H9 (cell line): Measurements from ENCODE around the gene BPIFB1. TPM values are rescaled to one million over a fixed set of nuclear protein-coding genes. Genes with fewer than 3 reads are reported as not detected.

ENCODE experiments used
- DNase-seq: peaks from one replicate; pipeline ENCODE4 v3.0.0-alpha.2; 2017
- H2AFZ ChIP-seq: one replicate; pipeline ENCODE4 v1.6.1; 2013; ENCODE audit warnings: mild to moderate bottlenecking, low read length, control low read depth, moderate library complexity
- H2AK5ac ChIP-seq: 2 replicates; pipeline ENCODE4 v1.6.1; 2013; ENCODE audit warnings: low read length, control low read depth, mixed read lengths; ENCODE audit not compliant: insufficient read length
- H2BK120ac ChIP-seq: one replicate; pipeline ENCODE4 v1.6.1; 2013; ENCODE audit warnings: low read depth, mild to moderate bottlenecking, low read length, control low read depth, inconsistent platforms; ENCODE audit not compliant: poor library complexity, severe bottlenecking
- H2BK12ac ChIP-seq: 2 replicates; pipeline ENCODE4 v1.6.1; 2013; ENCODE audit warnings: low read length, control low read depth, mixed read lengths, low read depth; ENCODE audit not compliant: insufficient read length
- H2BK15ac ChIP-seq: 2 replicates; pipeline ENCODE4 v1.6.1; 2013; ENCODE audit warnings: low read depth, low read length, control low read depth
- H2BK20ac ChIP-seq: one replicate; pipeline ENCODE4 v1.6.1; 2013; ENCODE audit warnings: low read depth, mild to moderate bottlenecking, low read length, control low read depth, inconsistent platforms; ENCODE audit not compliant: poor library complexity, severe bottlenecking
- H2BK5ac ChIP-seq: 2 replicates; pipeline ENCODE4 v1.6.1; 2013; ENCODE audit warnings: low read length, control low read depth, mixed read lengths; ENCODE audit not compliant: insufficient read length
- H3K14ac ChIP-seq: 2 replicates; pipeline ENCODE4 v1.6.1; 2013; ENCODE audit warnings: low read length, control low read depth; ENCODE audit not compliant: insufficient read depth
- H3K18ac ChIP-seq: 2 replicates; pipeline ENCODE4 v1.6.1; 2013; ENCODE audit warnings: low read depth, mild to moderate bottlenecking, mixed read lengths, low read length, control low read depth; ENCODE audit not compliant: insufficient read length
- H3K23ac ChIP-seq: 2 replicates; pipeline ENCODE4 v1.6.1; 2013; ENCODE audit warnings: low read length, control low read depth, mixed read lengths, low read depth; ENCODE audit not compliant: insufficient read length
- H3K23me2 ChIP-seq: 2 replicates; pipeline ENCODE4 v1.6.1; 2013; ENCODE audit warnings: low read depth, mild to moderate bottlenecking, mixed read lengths, low read length, control low read depth; ENCODE audit not compliant: insufficient read length, poor library complexity, severe bottlenecking
- H3K27ac ChIP-seq: 2 replicates; pipeline ENCODE4 v1.5.1; 2013; ENCODE audit warnings: low read length, control low read depth, mixed read lengths, low read depth; ENCODE audit not compliant: insufficient read length
- H3K27me3 ChIP-seq: 2 replicates; pipeline ENCODE4 v1.6.1; 2013; ENCODE audit warnings: low read length, control low read depth, inconsistent platforms; ENCODE audit not compliant: insufficient read depth
- H3K4ac ChIP-seq: 2 replicates; pipeline ENCODE4 v1.6.1; 2013; ENCODE audit warnings: low read depth, mild to moderate bottlenecking, control low read depth, inconsistent platforms, low read length, moderate library complexity
- H3K4me1 ChIP-seq: 2 replicates; pipeline ENCODE4 v1.6.1; 2013; ENCODE audit warnings: low read length, control low read depth, inconsistent platforms; ENCODE audit not compliant: insufficient read depth
- H3K4me2 ChIP-seq: 2 replicates; pipeline ENCODE4 v1.6.1; 2013; ENCODE audit warnings: low read length, control low read depth, mixed read lengths; ENCODE audit not compliant: insufficient read length, insufficient read depth
- H3K56ac ChIP-seq: 2 replicates; pipeline ENCODE4 v1.6.1; 2013; ENCODE audit warnings: low read depth, mild to moderate bottlenecking, mixed read lengths, low read length, control low read depth; ENCODE audit not compliant: insufficient read length
- H3K79me1 ChIP-seq: 2 replicates; pipeline ENCODE4 v1.6.1; 2013; ENCODE audit warnings: low read depth, mild to moderate bottlenecking, moderate library complexity, low read length, control low read depth, inconsistent platforms; ENCODE audit not compliant: insufficient read depth, poor library complexity, severe bottlenecking
- H3K79me2 ChIP-seq: 2 replicates; pipeline ENCODE4 v1.6.1; 2013; ENCODE audit warnings: low read length, control low read depth, inconsistent platforms; ENCODE audit not compliant: insufficient read depth
- H3K9ac ChIP-seq: 2 replicates; pipeline ENCODE4 v1.6.1; 2013; ENCODE audit warnings: low read length, control low read depth, mixed read lengths; ENCODE audit not compliant: insufficient read length; ENCODE audit errors: extremely low read depth
- H3K9me3 ChIP-seq: one replicate; pipeline ENCODE4 v1.6.1; 2013; ENCODE audit warnings: low read depth, low read length, inconsistent platforms; ENCODE audit not compliant: control insufficient read depth
- H3T11ph ChIP-seq: one replicate; pipeline ENCODE4 v1.6.1; 2013; ENCODE audit warnings: mild to moderate bottlenecking, low read length, control low read depth, inconsistent platforms
- H4K20me1 ChIP-seq: one replicate; pipeline ENCODE4 v1.6.1; 2013; ENCODE audit not compliant: control insufficient read depth, insufficient read length, insufficient read depth
- H4K5ac ChIP-seq: 2 replicates; pipeline ENCODE4 v1.6.1; 2013; ENCODE audit warnings: low read depth, mild to moderate bottlenecking, mixed read lengths, low read length, control low read depth; ENCODE audit not compliant: insufficient read length
- H4K8ac ChIP-seq: replicated peaks from 2 replicates; pipeline ENCODE4 v1.6.1; 2013; ENCODE audit warnings: low read length, control low read depth, mixed read lengths, low read depth; ENCODE audit not compliant: insufficient read length
- H4K91ac ChIP-seq: 2 replicates; pipeline ENCODE4 v1.6.1; 2013; ENCODE audit warnings: low read depth, mild to moderate bottlenecking, moderate library complexity, mixed read lengths, low read length, control low read depth; ENCODE audit not compliant: insufficient read length
- H3K27ac Mint-ChIP-seq, 3 experiments: 2 replicates in 2 of 3; 3 replicates in 1 of 3; pipeline ENCODE4 v1.8.0; 2020 to 2021; ENCODE audit warnings: mixed read lengths in 3 of 3, mild to moderate bottlenecking in 1 of 3, moderate library complexity in 1 of 3
- H3K27me3 Mint-ChIP-seq: 2 replicates; pipeline ENCODE4 v1.8.0; 2021; ENCODE audit warnings: low read depth, mild to moderate bottlenecking, moderate library complexity, mixed read lengths
- H3K36me3 Mint-ChIP-seq, 3 experiments: 2 replicates in 2 of 3; 3 replicates in 1 of 3; pipeline ENCODE4 v1.8.0; 2020 to 2021; ENCODE audit warnings: low read depth in 3 of 3, mixed read lengths in 3 of 3; ENCODE audit not compliant: insufficient read depth in 1 of 3
- H3K4me1 Mint-ChIP-seq, 2 experiments: 2 replicates each; pipeline ENCODE4 v1.8.0; 2020; ENCODE audit warnings: mixed read lengths in 2 of 2
- H3K4me3 Mint-ChIP-seq, 2 experiments: 2 replicates in 1 of 2; 3 replicates in 1 of 2; pipeline ENCODE4 v1.8.0; 2020 to 2021; ENCODE audit warnings: mild to moderate bottlenecking in 2 of 2, mixed read lengths in 2 of 2, moderate library complexity in 1 of 2
- H3K9me3 Mint-ChIP-seq, 2 experiments: 2 replicates in 1 of 2; 3 replicates in 1 of 2; pipeline ENCODE4 v1.8.0; 2020; ENCODE audit warnings: mild to moderate bottlenecking in 2 of 2, mixed read lengths in 2 of 2, moderate library complexity in 1 of 2
- CTCF ChIP-seq: fragments of 200-600 bp; sonication (generic); conservative IDR thresholded peaks from 3 replicates; pipeline ENCODE4 v1.8.0; 2021; ENCODE audit warnings: antibody characterized with exemption, mild to moderate bottlenecking
- WGBS: extraction: QIAGEN DNeasy Blood & Tissue Kit; methylation state at CpG from one replicate; pipeline ENCODE4 v1.1.7; 2013; ENCODE audit warnings: missing lambda C conversion rate, low lambda C conversion rate, mixed read lengths; ENCODE audit not compliant: insufficient read length; ENCODE audit errors: extremely low coverage; 5-methylcytosine and 5-hydroxymethylcytosine counted together
- total RNA-seq: library from RNA; stranded (reverse); gene quantifications from 2 replicates; pipeline ENCODE4 v1.2.1, GENCODE V29; 2021

The BPIFB1 gene
- total RNA-seq, 1 experiment from 2014 or later, result not detected

- H3K36me3 Mint-ChIP-seq, result peaks cover 0 to 7% (median 0%) of the 10 kb centered on the region in 3 experiments; a peak in 1 of 7 replicates
- H3T11ph ChIP-seq, result no peak overlapping the region
- H3K27ac ChIP-seq, result no peak overlapping the region
- no peaks in the 10 kb centered on the region for H3K79me2 ChIP-seq
- H3K56ac ChIP-seq, result no peak overlapping the region
- no peak overlapping the region for H2BK12ac ChIP-seq
- no peaks in the 10 kb centered on the region for H3K23me2 ChIP-seq
- no peaks in the 10 kb centered on the region for H3K27me3 Mint-ChIP-seq
- H4K5ac ChIP-seq, result no peak overlapping the region
- peak overlapping the region in 1 of 3 experiments; percentile 16; a peak in 1 of 7 replicates for H3K27ac Mint-ChIP-seq
- no peak for TF ChIP-seq CTCF
- no peaks in the 10 kb centered on the region for H3K4me1 ChIP-seq
- DNase-seq, result no peak
- H2BK5ac ChIP-seq, result no peak overlapping the region
- WGBS, result no CpG with 5 or more reads among the region's 4 CpGs
- H3K4me3 Mint-ChIP-seq, result no peak overlapping the region
- no peaks in the 10 kb centered on the region for H3K9me3 ChIP-seq
- no peak overlapping the region for H2BK15ac ChIP-seq
- no peaks in the 10 kb centered on the region; the same call in 1 of the 2 replicates for H3K27me3 ChIP-seq
- no peak overlapping the region for H3K4me2 ChIP-seq
- no peaks in the 10 kb centered on the region for H3K9me3 Mint-ChIP-seq
- H3K23ac ChIP-seq, result no peak overlapping the region
- H2BK20ac ChIP-seq, result no peak overlapping the region
- H3K14ac ChIP-seq, result no peak overlapping the region
- no peak overlapping the region for H3K9ac ChIP-seq
- no peak overlapping the region for H2BK120ac ChIP-seq
- no peak overlapping the region for H3K18ac ChIP-seq
- H3K4ac ChIP-seq, result no peak overlapping the region
- H4K20me1 ChIP-seq, result no peaks in the 10 kb centered on the region
- no peak overlapping the region for H2AFZ ChIP-seq
- no peak overlapping the region for H4K91ac ChIP-seq
- H3K79me1 ChIP-seq, result no peaks in the 10 kb centered on the region
- H4K8ac ChIP-seq, result no peak overlapping the region
- H3K4me1 Mint-ChIP-seq, result peaks cover 9 to 10% of the 10 kb centered on the region in 2 experiments
- H2AK5ac ChIP-seq, result no peak overlapping the region
Observed at GRCh38 chr20:33343521-33343920, 60.5 kb downstream of the BPIFB1 start.
